Prostate gland (tissue), 2 donors: Measurements from ENCODE around the gene EPB41L2. TPM values are rescaled to one million over a fixed set of nuclear protein-coding genes. Genes with fewer than 3 reads are reported as not detected.

Experiments used
- DNase-seq: peaks from one replicate; pipeline ENCODE4 v3.0.0-alpha.2; 2019; ENCODE audit warnings: low spot score
- H3K27ac ChIP-seq, 2 donors: fragments of 200-600 bp; sonication (generic); 2 replicates each; pipeline ENCODE4 v1.5.1; 2017 to 2019
- H3K27me3 ChIP-seq: fragments of 200-600 bp; sonication (generic); replicated peaks from 2 replicates; pipeline ENCODE4 v1.5.1; 2019; ENCODE audit not compliant: insufficient read depth
- H3K36me3 ChIP-seq, 2 donors: fragments of 200-600 bp; sonication (generic); 1 replicate in 1 of 2; 2 replicates in 1 of 2; pipeline versions ENCODE4 v1.5.1 to v1.8.1; 2017 to 2019
- H3K4me1 ChIP-seq: fragments of 200-600 bp; sonication (generic); replicated peaks from 2 replicates; pipeline ENCODE4 v1.5.1; 2019
- H3K4me3 ChIP-seq, 2 donors: fragments of 200-600 bp; sonication (generic); 2 replicates each; pipeline ENCODE4 v1.5.1; 2017 to 2019
- H3K9me3 ChIP-seq: fragments of 200-600 bp; sonication (generic); 2 replicates; pipeline ENCODE4 v1.5.1; 2017
- POLR2A ChIP-seq: fragments of 450-650 bp; IDR thresholded peaks from one replicate; pipeline ENCODE4 v1.6.1; 2016; ENCODE audit warnings: antibody characterized with exemption, mild to moderate bottlenecking
- POLR2AphosphoS5 ChIP-seq: sonication (generic); formaldehyde crosslinking; IDR thresholded peaks from one replicate; pipeline ENCODE4 v1.6.1; 2017; ENCODE audit warnings: antibody characterized with exemption
- WGBS: methylation state at CpG from one replicate; pipeline ENCODE4 v1.1.5; 2018; 5-methylcytosine and 5-hydroxymethylcytosine counted together
- intact Hi-C: fragments of 100-400 bp; cut with DNase I; formaldehyde crosslinking; loops from one replicate; pipeline ENCODE4 v1.14.2; 2022
- total RNA-seq, 2 donors: library from RNA; depleted of rRNA; stranded (reverse); fragments of >200 nt; gene quantifications; one replicate each; pipeline ENCODE4 v1.1.0, GENCODE V29; 2016
- TF ChIP-seq, protein P1 (sequence below), 4 experiments: fragments of 200-600 bp in 2 of 4; fragments of 450-650 bp in 2 of 4; sonication (generic) in 2 of 4; IDR thresholded peaks; 1 replicate in 3 of 4; 2 replicates in 1 of 4; pipeline ENCODE4 v1.5.1; 2016 to 2019; ENCODE audit warnings: antibody characterized with exemption in 4 of 4, mild to moderate bottlenecking in 2 of 4, moderate library complexity in 2 of 4

EPB41L2 gene
- total RNA-seq, 2 donors from 2014 or later = 11.9 to 105 TPM

DNA sequence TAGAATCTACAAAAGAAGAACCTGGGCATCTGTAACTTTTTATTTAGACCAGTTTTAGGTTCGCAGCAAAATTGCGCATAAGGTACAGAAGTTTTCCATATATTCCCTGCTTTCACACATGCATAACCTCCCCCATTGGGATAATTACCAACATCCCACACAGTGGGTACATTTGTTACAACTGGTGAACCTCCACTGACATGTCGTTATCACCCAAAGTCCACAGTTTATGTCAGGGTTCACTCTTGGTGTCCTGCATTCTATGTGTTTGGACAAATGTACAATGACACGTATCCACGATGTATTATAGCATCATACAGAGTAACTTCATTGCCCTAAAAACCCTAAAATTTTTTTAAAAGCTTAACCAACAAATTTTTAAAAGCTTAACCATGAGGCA, 126.1 kb downstream of the EPB41L2 start:
- no peak for DNase-seq
- Histone ChIP-seq H3K27me3 (no peaks in the 10 kb centered on the region), H3K36me3 (no peaks in the 10 kb centered on the region), H3K27ac (no peak overlapping the region), H3K9me3 (no peaks in the 10 kb centered on the region), H3K4me3 (no peak overlapping the region), H3K4me1 (no peaks in the 10 kb centered on the region)
- 90% methylated on average over 5 of the region's 5 CpGs for WGBS
- TF ChIP-seq, protein P1, sequence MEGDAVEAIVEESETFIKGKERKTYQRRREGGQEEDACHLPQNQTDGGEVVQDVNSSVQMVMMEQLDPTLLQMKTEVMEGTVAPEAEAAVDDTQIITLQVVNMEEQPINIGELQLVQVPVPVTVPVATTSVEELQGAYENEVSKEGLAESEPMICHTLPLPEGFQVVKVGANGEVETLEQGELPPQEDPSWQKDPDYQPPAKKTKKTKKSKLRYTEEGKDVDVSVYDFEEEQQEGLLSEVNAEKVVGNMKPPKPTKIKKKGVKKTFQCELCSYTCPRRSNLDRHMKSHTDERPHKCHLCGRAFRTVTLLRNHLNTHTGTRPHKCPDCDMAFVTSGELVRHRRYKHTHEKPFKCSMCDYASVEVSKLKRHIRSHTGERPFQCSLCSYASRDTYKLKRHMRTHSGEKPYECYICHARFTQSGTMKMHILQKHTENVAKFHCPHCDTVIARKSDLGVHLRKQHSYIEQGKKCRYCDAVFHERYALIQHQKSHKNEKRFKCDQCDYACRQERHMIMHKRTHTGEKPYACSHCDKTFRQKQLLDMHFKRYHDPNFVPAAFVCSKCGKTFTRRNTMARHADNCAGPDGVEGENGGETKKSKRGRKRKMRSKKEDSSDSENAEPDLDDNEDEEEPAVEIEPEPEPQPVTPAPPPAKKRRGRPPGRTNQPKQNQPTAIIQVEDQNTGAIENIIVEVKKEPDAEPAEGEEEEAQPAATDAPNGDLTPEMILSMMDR (IDR thresholded peaks at IDR 0.05) = no peak
- TF ChIP-seq POLR2AphosphoS5 (no peak), POLR2A (no peak)
- intact Hi-C loops = no loop called here

DNA sequence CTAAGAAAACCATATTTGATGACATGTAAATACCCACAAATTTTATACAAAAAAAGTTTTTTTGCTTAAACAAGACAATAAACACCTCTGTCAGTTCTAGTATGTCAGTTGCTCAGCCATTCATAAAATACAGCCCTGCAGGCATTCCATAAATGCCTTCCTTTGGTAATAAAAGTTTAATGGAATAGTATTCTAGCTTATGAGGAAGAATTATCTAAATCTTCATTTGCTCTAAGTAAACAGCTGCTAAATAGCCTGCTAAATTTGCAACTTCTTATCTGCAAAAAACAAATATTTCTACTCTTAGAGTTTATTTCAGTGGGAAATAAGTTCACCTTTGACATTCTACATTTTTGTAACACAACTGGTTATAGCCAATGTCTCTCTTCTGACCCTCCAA, 127.1 kb downstream of the EPB41L2 start:
- no peaks in the 10 kb centered on the region for H3K9me3 ChIP-seq
- no peaks in the 10 kb centered on the region for H3K4me1 ChIP-seq
- H3K27me3 ChIP-seq = no peaks in the 10 kb centered on the region
- intact Hi-C loops = no loop called here
- no peak overlapping the region for H3K27ac ChIP-seq
- H3K36me3 ChIP-seq = no peaks in the 10 kb centered on the region
- TF ChIP-seq POLR2A = no peak
- TF ChIP-seq POLR2AphosphoS5 = no peak
- TF ChIP-seq, protein P1 (IDR thresholded peaks at IDR 0.05) = no peak
- H3K4me3 ChIP-seq = no peak overlapping the region
- DNase-seq = no peak

DNA sequence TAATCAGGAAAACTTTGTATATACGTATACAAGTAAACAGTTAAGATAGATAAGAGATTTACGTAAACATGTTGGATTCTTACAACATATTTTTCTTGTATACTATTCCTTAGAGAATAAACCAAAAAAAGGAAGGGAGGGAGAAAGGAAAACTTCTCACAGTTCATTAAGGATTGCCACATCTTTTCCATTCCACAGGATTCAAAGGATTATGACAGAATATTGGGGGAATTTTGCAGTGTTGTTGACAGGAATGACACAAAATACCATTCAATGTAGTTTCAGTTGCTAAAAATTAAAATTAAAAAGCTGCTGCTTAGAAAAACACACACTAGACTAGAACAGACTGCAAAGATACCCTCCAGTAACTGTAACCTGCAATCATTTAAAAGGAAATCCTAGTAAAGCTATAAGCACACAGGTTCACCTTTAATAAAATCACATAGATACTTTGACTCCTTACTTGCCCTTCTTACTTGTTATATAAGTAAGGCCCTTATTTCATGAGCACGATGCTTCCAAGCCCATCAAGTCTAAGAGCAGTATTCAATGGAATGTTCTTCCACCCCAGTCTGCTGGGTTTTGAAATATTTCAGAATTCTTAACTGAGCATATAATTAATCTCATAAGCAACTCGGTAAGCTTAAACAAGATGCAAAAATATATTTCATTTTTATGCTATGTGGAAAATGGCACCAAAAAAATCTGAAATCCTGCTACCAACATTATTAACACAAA, 128.0 kb downstream of the EPB41L2 start:
- no peaks in the 10 kb centered on the region for H3K36me3 ChIP-seq
- no peak overlapping the region for H3K4me3 ChIP-seq
- no peak for TF ChIP-seq POLR2A
- no peak for TF ChIP-seq POLR2AphosphoS5
- TF ChIP-seq, protein P1 (IDR thresholded peaks at IDR 0.05) = no peak
- no peak for DNase-seq
- H3K4me1 ChIP-seq = no peaks in the 10 kb centered on the region
- no peak overlapping the region for H3K27ac ChIP-seq
- no peaks in the 10 kb centered on the region for H3K9me3 ChIP-seq
- no peaks in the 10 kb centered on the region for H3K27me3 ChIP-seq
- WGBS = 72% methylated on average over 4 of the region's 4 CpGs
- intact Hi-C loops = no loop called here

DNA sequence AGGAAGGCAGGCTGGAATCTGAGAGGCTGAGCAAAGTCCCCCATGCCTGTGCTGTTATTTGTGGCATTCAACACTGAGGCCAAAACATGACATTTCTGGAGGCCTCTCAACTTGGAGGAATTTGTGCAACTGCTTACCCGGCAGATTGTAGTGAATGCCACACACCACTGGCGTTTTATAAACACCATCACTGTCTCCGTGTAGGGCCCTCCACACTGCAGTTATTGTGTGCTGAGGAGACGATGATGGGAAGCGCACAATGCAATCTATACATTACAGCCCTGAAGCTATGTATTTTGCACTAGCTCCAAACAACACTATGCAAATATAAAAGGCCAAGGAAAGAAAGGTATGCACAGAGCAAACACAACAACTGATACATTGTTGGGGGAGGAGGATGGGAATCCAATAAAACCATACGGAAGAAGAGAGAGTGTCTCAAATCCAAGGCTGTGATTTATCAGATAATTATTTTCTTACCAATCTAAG, 129.3 kb downstream of the EPB41L2 start:
- no peak for TF ChIP-seq POLR2AphosphoS5
- no peak for TF ChIP-seq POLR2A
- TF ChIP-seq, protein P1 (IDR thresholded peaks at IDR 0.05) = no peak
- DNase-seq = no peak
- H3K4me1 ChIP-seq = no peaks in the 10 kb centered on the region
- no peaks in the 10 kb centered on the region for H3K9me3 ChIP-seq
- 33% methylated on average over 6 of the region's 6 CpGs for WGBS
- intact Hi-C loops = no loop called here
- no peak overlapping the region for H3K4me3 ChIP-seq
- H3K36me3 ChIP-seq = no peaks in the 10 kb centered on the region
- H3K27ac ChIP-seq = no peak overlapping the region
- H3K27me3 ChIP-seq = no peaks in the 10 kb centered on the region

DNA sequence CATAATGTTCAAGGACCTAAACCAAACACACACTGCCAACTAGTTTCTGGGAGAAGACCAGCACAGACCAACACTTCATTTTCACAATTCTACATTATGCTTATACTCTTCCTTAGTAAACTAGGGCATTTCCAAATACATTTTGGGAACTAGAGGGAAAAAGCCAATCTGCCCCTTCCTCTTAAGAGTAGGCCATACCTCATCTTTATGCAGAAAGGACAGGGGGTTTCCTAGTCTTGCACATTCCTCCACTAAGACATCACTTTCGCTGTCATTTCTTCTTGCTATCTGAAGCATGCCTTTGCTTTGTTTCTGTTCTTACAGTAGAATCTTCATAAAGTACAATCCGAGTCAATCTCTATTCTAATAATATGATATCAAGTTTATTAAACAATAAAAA, 130.1 kb downstream of the EPB41L2 start:
- H3K27ac ChIP-seq = no peak overlapping the region
- no peaks in the 10 kb centered on the region for H3K36me3 ChIP-seq
- TF ChIP-seq, protein P1 (IDR thresholded peaks at IDR 0.05) = no peak
- no peak for TF ChIP-seq POLR2AphosphoS5
- TF ChIP-seq POLR2A = no peak
- WGBS = 76% methylated on average over 2 of the region's 2 CpGs
- H3K27me3 ChIP-seq = no peaks in the 10 kb centered on the region
- H3K4me3 ChIP-seq = no peak overlapping the region
- no peaks in the 10 kb centered on the region for H3K4me1 ChIP-seq
- DNase-seq = no peak
- intact Hi-C loops = no loop called here
- H3K9me3 ChIP-seq = no peaks in the 10 kb centered on the region
